ENCODE measurements around the gene ABLIM3.

DNA sequence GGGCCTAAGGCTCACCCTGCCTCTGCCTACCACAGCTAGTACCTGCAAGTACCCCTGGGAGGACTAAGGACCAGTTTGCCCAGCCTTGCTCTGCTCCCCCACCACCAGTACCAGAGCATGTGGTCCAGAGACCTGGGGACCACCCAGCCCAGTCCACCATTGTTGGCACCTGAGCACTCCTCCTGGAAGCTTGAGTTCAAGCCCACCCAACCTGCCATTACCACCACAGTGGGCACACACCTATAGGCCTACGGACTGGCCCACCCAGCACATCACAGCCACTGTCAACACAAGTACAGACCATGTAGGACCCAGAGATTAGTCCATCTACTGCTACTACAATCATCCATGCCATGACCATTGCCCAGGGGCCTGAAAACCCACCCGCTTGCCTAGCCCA lies 47.7 kb upstream of the ABLIM3 start:
- no peak for TF ChIP-seq FOXM1 (IDR thresholded peaks at IDR 0.05; ENCODE audit: borderline replicate concordance)
- TF ChIP-seq FOXK2 (IDR thresholded peaks at IDR 0.05): no peak
- TF ChIP-seq BHLHE40 (IDR thresholded peaks at IDR 0.05; ENCODE audit: borderline replicate concordance): no peak
- TF ChIP-seq NFRKB (IDR thresholded peaks at IDR 0.05): no peak
- no peak for TF ChIP-seq FOXA1 (IDR thresholded peaks at IDR 0.05)
- TF ChIP-seq, protein P1, sequence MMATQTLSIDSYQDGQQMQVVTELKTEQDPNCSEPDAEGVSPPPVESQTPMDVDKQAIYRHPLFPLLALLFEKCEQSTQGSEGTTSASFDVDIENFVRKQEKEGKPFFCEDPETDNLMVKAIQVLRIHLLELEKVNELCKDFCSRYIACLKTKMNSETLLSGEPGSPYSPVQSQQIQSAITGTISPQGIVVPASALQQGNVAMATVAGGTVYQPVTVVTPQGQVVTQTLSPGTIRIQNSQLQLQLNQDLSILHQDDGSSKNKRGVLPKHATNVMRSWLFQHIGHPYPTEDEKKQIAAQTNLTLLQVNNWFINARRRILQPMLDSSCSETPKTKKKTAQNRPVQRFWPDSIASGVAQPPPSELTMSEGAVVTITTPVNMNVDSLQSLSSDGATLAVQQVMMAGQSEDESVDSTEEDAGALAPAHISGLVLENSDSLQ (IDR thresholded peaks at IDR 0.05): no peak
- no peak for TF ChIP-seq ZNF384 (IDR thresholded peaks at IDR 0.05)
- no peak for TF ChIP-seq SP1 (IDR thresholded peaks at IDR 0.05)
- TF ChIP-seq LEF1 (IDR thresholded peaks at IDR 0.05; ENCODE audit: borderline replicate concordance): no peak
- no peak for TF ChIP-seq CTBP1 (IDR thresholded peaks at IDR 0.05; ENCODE audit: borderline replicate concordance)
- TF ChIP-seq ARNT (IDR thresholded peaks at IDR 0.05): no peak
- TF ChIP-seq SUZ12 (IDR thresholded peaks at IDR 0.05): no peak
